Neural progenitor cell (in vitro differentiated cells): ENCODE measurements around the gene MTRF1L.

Experiments
- CTCF ChIP-seq: fragments of 200-600 bp; sonication (generic); IDR thresholded peaks from 2 replicates; pipeline ENCODE4 v1.5.1; 2017; ENCODE audit warnings: antibody characterized with exemption, mild to moderate bottlenecking
- EZH2phosphoT487 ChIP-seq: fragments of 200-600 bp; sonication (generic); IDR thresholded peaks from 2 replicates; pipeline ENCODE4 v1.6.1; 2017; ENCODE audit warnings: antibody characterized with exemption

DNA sequence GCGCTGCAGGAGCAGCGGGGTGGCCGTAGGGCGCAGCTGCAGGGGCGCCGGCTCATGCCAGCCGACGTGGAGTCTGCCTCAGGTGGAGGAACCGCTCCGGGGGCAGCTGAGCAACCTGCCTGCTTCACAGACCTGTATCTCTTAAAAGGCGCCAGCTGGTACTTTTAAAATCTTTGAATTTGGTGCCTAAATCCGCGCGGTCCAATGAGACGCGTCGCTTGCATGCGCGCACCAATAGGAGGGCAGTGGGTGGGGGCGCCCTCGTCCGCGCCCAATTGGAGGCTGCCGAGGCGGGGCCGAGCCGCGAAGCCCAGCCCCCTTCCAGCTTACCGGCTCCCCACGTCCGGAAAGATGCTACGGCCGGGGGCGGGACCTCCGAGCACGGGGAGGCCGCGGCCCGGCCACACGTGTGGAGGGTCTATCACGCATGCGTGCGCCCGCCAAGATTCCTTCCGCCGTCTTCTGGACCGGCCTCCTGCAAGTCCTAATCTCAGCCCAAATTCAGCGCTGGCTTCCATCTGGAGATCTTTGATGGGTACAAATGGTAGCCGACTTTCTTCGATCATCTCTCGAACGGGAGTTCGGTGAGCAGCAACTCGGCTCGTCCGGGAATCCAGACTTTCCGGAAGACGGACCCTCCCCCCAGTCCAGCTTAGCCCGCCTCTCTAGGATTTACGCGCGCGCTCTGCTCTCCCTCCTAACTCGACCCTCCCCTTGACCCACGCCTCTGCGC lies 19.4 kb downstream of the MTRF1L start, which contains the start of gene FBXO5:
- TF ChIP-seq CTCF (no peak), EZH2phosphoT487 (no peak)
